ENCODE results near the gene SYK. TPM values are rescaled to one million over a fixed set of nuclear protein-coding genes. Genes with fewer than 3 reads are reported as not detected.
A peak's percentile ranks its signal among the peaks of the same experiment; 100 is the strongest.

Gene SYK
- total RNA-seq, 1 experiment from 2014 or later = 5.3 TPM

- no peak overlapping the region for H3K27ac Mint-ChIP-seq (ENCODE audit: unreplicated experiment)
- no peaks in the 10 kb centered on the region for H3K27me3 Mint-ChIP-seq (ENCODE audit: insufficient read depth, unreplicated experiment)
- H3K4me1 Mint-ChIP-seq (ENCODE audit: low read depth, unreplicated experiment) = no peaks in the 10 kb centered on the region
- Histone ChIP-seq H3K36me3 (ENCODE audit: control insufficient read depth, insufficient read depth, low read length) (no peaks in the 10 kb centered on the region), H3K4me1 (no peaks in the 10 kb centered on the region; the same call in 1 of the 2 replicates), H3K27me3 (replicated peaks; ENCODE audit: control insufficient read depth, insufficient read depth, low read length) (no peaks in the 10 kb centered on the region), H3K9me3 (no peaks in the 10 kb centered on the region), H3K4me3 (ENCODE audit: low read depth, low read length) (no peak overlapping the region)
- no peaks in the 10 kb centered on the region for H3K36me3 Mint-ChIP-seq (ENCODE audit: insufficient read depth, unreplicated experiment)
- H3K4me3 Mint-ChIP-seq (ENCODE audit: unreplicated experiment) = no peak overlapping the region
- ChIA-PET POLR2A (no interaction called here), CTCF (no interaction called here)
- no peak for TF ChIP-seq CTCF (IDR thresholded peaks at IDR 0.05; ENCODE audit: insufficient read depth in 1 of 2, low read depth in 1 of 2, low read length in 1 of 2, severe bottlenecking in 1 of 2, unreplicated experiment in 1 of 2)
- intact Hi-C loops (cut with micrococcal nuclease; ENCODE audit: unreplicated experiment) = loop anchor here (10.0 kb wide), 2 partner anchors 85 to 125 kb away; no protein-coding TSS in a partner anchor
- no peak for DNase-seq
- no peaks in the 10 kb centered on the region for H3K9me3 Mint-ChIP-seq (ENCODE audit: unreplicated experiment)
- BruUV-seq (replicated peaks) = no TSS peak
These were observed 108.2 kb downstream of the SYK start for GRCh38 chr9:90909747-90910283.

- Mint-ChIP-seq H3K4me3 (ENCODE audit: unreplicated experiment) (no peak overlapping the region), H3K27me3 (ENCODE audit: insufficient read depth, unreplicated experiment) (no peaks in the 10 kb centered on the region), H3K36me3 (ENCODE audit: insufficient read depth, unreplicated experiment) (no peaks in the 10 kb centered on the region), H3K4me1 (ENCODE audit: low read depth, unreplicated experiment) (no peaks in the 10 kb centered on the region), H3K9me3 (ENCODE audit: unreplicated experiment) (no peaks in the 10 kb centered on the region), H3K27ac (ENCODE audit: unreplicated experiment) (no peak overlapping the region)
- no peaks in the 10 kb centered on the region for H3K27me3 ChIP-seq (replicated peaks; ENCODE audit: control insufficient read depth, insufficient read depth, low read length)
- H3K36me3 ChIP-seq (ENCODE audit: control insufficient read depth, insufficient read depth, low read length) = no peaks in the 10 kb centered on the region
- no peak for TF ChIP-seq CTCF (IDR thresholded peaks at IDR 0.05; ENCODE audit: insufficient read depth in 1 of 2, low read depth in 1 of 2, low read length in 1 of 2, severe bottlenecking in 1 of 2, unreplicated experiment in 1 of 2)
- ChIA-PET CTCF (interaction anchor here (0.6 to 1.9 kb wide), 6 partner anchors 8 to 857 kb away, joined by 3 to 13 read pairs (median 4); no protein-coding TSS in a partner anchor), POLR2A (no interaction called here)
- H3K4me3 ChIP-seq (ENCODE audit: low read depth, low read length) = no peak overlapping the region
- no TSS peak for BruUV-seq (replicated peaks)
- intact Hi-C loops (cut with micrococcal nuclease; ENCODE audit: unreplicated experiment) = loop anchor here (10.0 kb wide), 2 partner anchors 81 to 121 kb away; no protein-coding TSS in a partner anchor
- DNase-seq = no peak
- H3K4me1 ChIP-seq = no peaks in the 10 kb centered on the region; the same call in 1 of the 2 replicates
- no peaks in the 10 kb centered on the region for H3K9me3 ChIP-seq
These were observed 112.6 kb downstream of the SYK start for GRCh38 chr9:90914196-90914595.

GRCh38 chr9:90914868-90915483, 113.4 kb downstream of the SYK start:
- no peaks in the 10 kb centered on the region for H3K36me3 Mint-ChIP-seq (ENCODE audit: insufficient read depth, unreplicated experiment)
- Histone ChIP-seq H3K27me3 (replicated peaks; ENCODE audit: control insufficient read depth, insufficient read depth, low read length) (no peaks in the 10 kb centered on the region), H3K4me1 (no peaks in the 10 kb centered on the region; the same call in 1 of the 2 replicates), H3K36me3 (ENCODE audit: control insufficient read depth, insufficient read depth, low read length) (no peaks in the 10 kb centered on the region), H3K4me3 (ENCODE audit: low read depth, low read length) (no peak overlapping the region), H3K9me3 (no peaks in the 10 kb centered on the region)
- H3K27ac Mint-ChIP-seq (ENCODE audit: unreplicated experiment) = no peak overlapping the region
- no TSS peak for BruUV-seq (replicated peaks)
- peak; percentile 68 for TF ChIP-seq CTCF (IDR thresholded peaks at IDR 0.05; ENCODE audit: insufficient read depth in 1 of 2, low read depth in 1 of 2, low read length in 1 of 2, severe bottlenecking in 1 of 2, unreplicated experiment in 1 of 2)
- H3K4me3 Mint-ChIP-seq (ENCODE audit: unreplicated experiment) = no peak overlapping the region
- ChIA-PET POLR2A (no interaction called here), CTCF (interaction anchor here (0.6 to 1.9 kb wide), 10 partner anchors 8 to 857 kb away, joined by 3 to 13 read pairs (median 4); no protein-coding TSS in a partner anchor)
- peak; percentile 62 to 64 for DNase-seq
- H3K4me1 Mint-ChIP-seq (ENCODE audit: low read depth, unreplicated experiment) = no peaks in the 10 kb centered on the region
- intact Hi-C loops (cut with micrococcal nuclease; ENCODE audit: unreplicated experiment) = loop anchor here (1.0 to 10.0 kb wide), 4 partner anchors 80 to 812 kb away; no protein-coding TSS in a partner anchor
- H3K27me3 Mint-ChIP-seq (ENCODE audit: insufficient read depth, unreplicated experiment) = no peaks in the 10 kb centered on the region
- H3K9me3 Mint-ChIP-seq (ENCODE audit: unreplicated experiment) = no peaks in the 10 kb centered on the region

All from Caco-2 (cell line).